ENCODE data around the gene LPP.

The LPP gene

GRCh38 chr3:188617988-188618701 lies 464.2 kb downstream of the LPP start:
- H3K4me3 ChIP-seq (ENCODE audit: low read depth, low read length): no peak overlapping the region
- DNase-seq: no peak
- H3K36me3 ChIP-seq: no peaks in the 10 kb centered on the region
- no peaks in the 10 kb centered on the region for H3K4me1 ChIP-seq
- TF ChIP-seq CTCF (IDR thresholded peaks at IDR 0.05; ENCODE audit: low read depth, low read length): no peak
- H3K9me3 ChIP-seq: no peaks in the 10 kb centered on the region
- H3K27me3 ChIP-seq: no peaks in the 10 kb centered on the region

GRCh38 chr3:188620752-188621151 lies 466.8 kb downstream of the LPP start:
- Histone ChIP-seq H3K36me3 (no peaks in the 10 kb centered on the region), H3K9me3 (no peaks in the 10 kb centered on the region), H3K27me3 (no peaks in the 10 kb centered on the region), H3K4me3 (ENCODE audit: low read depth, low read length) (no peak overlapping the region), H3K4me1 (no peaks in the 10 kb centered on the region)
- no peak for DNase-seq
- TF ChIP-seq CTCF (IDR thresholded peaks at IDR 0.05; ENCODE audit: low read depth, low read length): no peak

DNA sequence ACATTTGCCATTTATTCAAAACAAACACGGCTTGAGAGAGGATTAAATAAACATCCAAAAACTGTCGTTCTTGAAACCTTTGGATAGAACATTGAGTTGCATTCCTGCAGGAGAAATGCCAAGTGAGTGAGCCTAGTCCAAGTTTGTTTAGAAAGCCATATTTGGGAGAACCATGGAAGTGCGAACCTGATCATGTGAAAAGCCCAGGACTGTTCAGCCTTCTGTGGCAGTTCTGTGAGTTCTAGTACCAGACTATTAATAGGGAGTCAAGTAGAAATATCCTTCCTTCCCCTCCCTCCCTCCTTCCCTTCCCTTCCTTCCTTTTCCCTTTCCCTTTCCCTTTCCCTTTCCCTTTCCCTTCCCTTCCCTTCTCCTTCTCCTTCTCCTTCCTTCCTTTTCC lies 470.4 kb downstream of the LPP start:
- no peaks in the 10 kb centered on the region for H3K36me3 ChIP-seq
- no peak for TF ChIP-seq CTCF (IDR thresholded peaks at IDR 0.05; ENCODE audit: low read depth, low read length)
- no peaks in the 10 kb centered on the region for H3K4me1 ChIP-seq
- no peaks in the 10 kb centered on the region for H3K27me3 ChIP-seq
- H3K4me3 ChIP-seq (ENCODE audit: low read depth, low read length): no peak overlapping the region
- no peaks in the 10 kb centered on the region for H3K9me3 ChIP-seq
- DNase-seq: no peak

GRCh38 chr3:188624828-188625227 lies 470.9 kb downstream of the LPP start:
- TF ChIP-seq CTCF (IDR thresholded peaks at IDR 0.05; ENCODE audit: low read depth, low read length): no peak
- no peaks in the 10 kb centered on the region for H3K27me3 ChIP-seq
- no peaks in the 10 kb centered on the region for H3K36me3 ChIP-seq
- H3K4me1 ChIP-seq: no peaks in the 10 kb centered on the region
- DNase-seq: no peak
- no peak overlapping the region for H3K4me3 ChIP-seq (ENCODE audit: low read depth, low read length)
- no peaks in the 10 kb centered on the region for H3K9me3 ChIP-seq

DNA sequence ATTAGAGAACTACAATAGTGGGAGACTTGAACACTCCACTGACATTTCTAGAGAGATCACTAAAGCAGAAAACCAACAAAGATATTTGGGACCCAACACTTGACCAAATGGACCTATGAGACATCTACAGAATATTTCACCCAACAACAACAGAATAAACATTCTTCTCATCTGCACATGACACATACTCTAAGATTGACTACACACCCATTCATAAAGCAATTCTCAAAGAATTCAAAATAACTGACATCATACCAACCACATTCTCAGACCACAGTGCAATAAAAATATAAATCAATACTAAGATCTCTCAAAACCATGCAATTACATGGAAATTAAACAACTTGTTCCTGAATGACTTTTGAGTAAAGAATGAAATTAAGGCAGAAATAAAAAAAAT lies 473.7 kb downstream of the LPP start:
- Histone ChIP-seq H3K27me3 (no peaks in the 10 kb centered on the region), H3K36me3 (no peaks in the 10 kb centered on the region)
- no peak for DNase-seq

More for the DNA sequence above, 473.7 kb downstream of the LPP start:
- H3K9me3 ChIP-seq: no peaks in the 10 kb centered on the region
- no peak for TF ChIP-seq CTCF (IDR thresholded peaks at IDR 0.05; ENCODE audit: low read depth, low read length)
- no peak overlapping the region for H3K4me3 ChIP-seq (ENCODE audit: low read depth, low read length)
- no peaks in the 10 kb centered on the region for H3K4me1 ChIP-seq

All from BE2C (cell line).